Measurements from ENCODE around the gene ISM1.

The ISM1 gene

GRCh38 chr20:13220904-13221297 lies at the start of gene ISM1:
TSS of gene ISM1 (plus strand) at chr20:13221274. CDS start at chr20:13221777, 503 bp downstream.
- no peak within 1 kb of the TSS for H3K27ac ChIP-seq
- no peaks in the 10 kb centered on the region for H3K36me3 ChIP-seq (replicated peaks)
- H3K4me3 ChIP-seq (ENCODE audit: low read depth, low read length) = peak within 1 kb of the TSS; percentile 35
- no peak for TF ChIP-seq CTCF (IDR thresholded peaks at IDR 0.05; ENCODE audit: low read depth, low read length, missing control alignments)
- DNase-seq = no peak
- in situ Hi-C loops (cut with HindIII; ENCODE audit: low pct_ligation_motif_present, low sequenced_read_pairs) = no loop called here
- H3K27me3 ChIP-seq (replicated peaks) = peaks cover 48% of the 10 kb centered on the region

GRCh38 chr20:13173201-13173600 lies 47.9 kb upstream of the ISM1 start:
- no peak for DNase-seq
- Histone ChIP-seq H3K4me3 (ENCODE audit: low read depth, low read length) (no peak overlapping the region), H3K27me3 (replicated peaks) (no peaks in the 10 kb centered on the region), H3K27ac (no peak overlapping the region), H3K36me3 (replicated peaks) (no peaks in the 10 kb centered on the region)
- in situ Hi-C loops (cut with HindIII; ENCODE audit: low pct_ligation_motif_present, low sequenced_read_pairs) = no loop called here
- TF ChIP-seq CTCF (IDR thresholded peaks at IDR 0.05; ENCODE audit: low read depth, low read length, missing control alignments) = no peak

GRCh38 chr20:13174402-13174801 lies 46.7 kb upstream of the ISM1 start:
- Histone ChIP-seq H3K36me3 (replicated peaks) (no peaks in the 10 kb centered on the region), H3K4me3 (ENCODE audit: low read depth, low read length) (no peak overlapping the region), H3K27me3 (replicated peaks) (no peaks in the 10 kb centered on the region), H3K27ac (no peak overlapping the region)
- DNase-seq = no peak
- no peak for TF ChIP-seq CTCF (IDR thresholded peaks at IDR 0.05; ENCODE audit: low read depth, low read length, missing control alignments)
- in situ Hi-C loops (cut with HindIII; ENCODE audit: low pct_ligation_motif_present, low sequenced_read_pairs) = no loop called here

GRCh38 chr20:13180986-13181889 lies 39.8 kb upstream of the ISM1 start:
- Histone ChIP-seq H3K27me3 (replicated peaks) (no peaks in the 10 kb centered on the region), H3K36me3 (replicated peaks) (no peaks in the 10 kb centered on the region), H3K27ac (no peak overlapping the region), H3K4me3 (ENCODE audit: low read depth, low read length) (no peak overlapping the region)
- in situ Hi-C loops (cut with HindIII; ENCODE audit: low pct_ligation_motif_present, low sequenced_read_pairs) = no loop called here
- no peak for TF ChIP-seq CTCF (IDR thresholded peaks at IDR 0.05; ENCODE audit: low read depth, low read length, missing control alignments)
- no peak for DNase-seq

- H3K27me3 ChIP-seq (replicated peaks) = no peaks in the 10 kb centered on the region
- no peaks in the 10 kb centered on the region for H3K36me3 ChIP-seq (replicated peaks)
- no peak for DNase-seq
- H3K27ac ChIP-seq = no peak overlapping the region
- TF ChIP-seq CTCF (IDR thresholded peaks at IDR 0.05; ENCODE audit: low read depth, low read length, missing control alignments) = no peak
- in situ Hi-C loops (cut with HindIII; ENCODE audit: low pct_ligation_motif_present, low sequenced_read_pairs) = no loop called here
- no peak overlapping the region for H3K4me3 ChIP-seq (ENCODE audit: low read depth, low read length)
Measured at GRCh38 chr20:13183005-13183404, 38.1 kb upstream of the ISM1 start.

All from brain microvascular endothelial cell (primary cell).